HepG2 (cell line): ENCODE measurements around the gene VTN. TPM values are rescaled to one million over a fixed set of nuclear protein-coding genes. Genes with fewer than 3 reads are reported as not detected.

Source experiments
- DMTF1 ChIP-seq: sonication (generic); formaldehyde crosslinking; IDR thresholded peaks from 2 replicates; pipeline ENCODE4 v1.4.0; 2020; ENCODE audit warnings: mild to moderate bottlenecking, missing genetic modification reagents
- ETS1 ChIP-seq: sonication (generic); formaldehyde crosslinking; IDR thresholded peaks from 2 replicates; pipeline ENCODE4 v1.4.0; 2020; ENCODE audit warnings: missing genetic modification reagents
- ETV6 ChIP-seq: sonication (generic); formaldehyde crosslinking; conservative IDR thresholded peaks from 2 replicates; pipeline ENCODE4 v1.4.0; 2020; ENCODE audit warnings: missing genetic modification reagents
- FOXC1 ChIP-seq: sonication (generic); formaldehyde crosslinking; IDR thresholded peaks from 2 replicates; pipeline ENCODE4 v1.8.0; 2022; ENCODE audit warnings: mild to moderate bottlenecking, missing genetic modification reagents, borderline replicate concordance
- GATA4 ChIP-seq: sonication (generic); IDR thresholded peaks from 2 replicates; pipeline ENCODE4 v1.6.1; 2016; ENCODE audit warnings: antibody characterized with exemption, low read depth, borderline replicate concordance
- IRX3 ChIP-seq: sonication (generic); formaldehyde crosslinking; IDR thresholded peaks from 2 replicates; pipeline ENCODE4 v1.8.1; 2023; ENCODE audit warnings: mild to moderate bottlenecking, low read depth, missing genetic modification reagents, borderline replicate concordance
- NFE2 ChIP-seq: sonication (generic); formaldehyde crosslinking; IDR thresholded peaks from 2 replicates; pipeline ENCODE4 v1.4.0; 2020; ENCODE audit warnings: missing genetic modification reagents
- PATZ1 ChIP-seq: sonication (generic); formaldehyde crosslinking; IDR thresholded peaks from 2 replicates; pipeline ENCODE4 v1.4.0; 2020; ENCODE audit warnings: missing genetic modification reagents
- PBX2 ChIP-seq: IDR thresholded peaks from 2 replicates; pipeline ENCODE4 v1.6.1; 2016; ENCODE audit warnings: control low read depth
- SIX4 ChIP-seq: sonication (generic); formaldehyde crosslinking; IDR thresholded peaks from 2 replicates; pipeline ENCODE4 v1.4.0; 2020; ENCODE audit warnings: missing genetic modification reagents
- TBX2 ChIP-seq: sonication (generic); formaldehyde crosslinking; IDR thresholded peaks from 2 replicates; pipeline ENCODE4 v1.5.0; 2020; ENCODE audit warnings: missing genetic modification reagents, mild to moderate bottlenecking, borderline replicate concordance
- TCF7 ChIP-seq: sonication (generic); IDR thresholded peaks from 2 replicates; pipeline ENCODE4 v1.6.1; 2016; ENCODE audit warnings: antibody characterized with exemption, low read depth
- ZBTB34 ChIP-seq: sonication (generic); formaldehyde crosslinking; IDR thresholded peaks from 2 replicates; pipeline ENCODE4 v1.8.0; 2022; ENCODE audit warnings: mild to moderate bottlenecking, missing genetic modification reagents
- ZNF274 ChIP-seq: sonication (generic); formaldehyde crosslinking; IDR thresholded peaks from 2 replicates; pipeline ENCODE4 v1.5.1; 2020; ENCODE audit warnings: mild to moderate bottlenecking, missing genetic modification reagents
- ZNF382 ChIP-seq: sonication (generic); formaldehyde crosslinking; IDR thresholded peaks from 2 replicates; pipeline ENCODE4 v1.5.0; 2020; ENCODE audit warnings: missing genetic modification reagents, mild to moderate bottlenecking, borderline replicate concordance
- ZNF414 ChIP-seq: sonication (generic); formaldehyde crosslinking; IDR thresholded peaks from 2 replicates; pipeline ENCODE4 v1.5.0; 2020; ENCODE audit warnings: missing genetic modification reagents
- ZNF550 ChIP-seq: sonication (generic); formaldehyde crosslinking; IDR thresholded peaks from 2 replicates; pipeline ENCODE4 v1.4.0; 2020; ENCODE audit warnings: mild to moderate bottlenecking, missing genetic modification reagents, borderline replicate concordance
- ZNF672 ChIP-seq: sonication (generic); formaldehyde crosslinking; IDR thresholded peaks from 2 replicates; pipeline ENCODE4 v1.8.1; 2022; ENCODE audit warnings: missing genetic modification reagents
- ZSCAN31 ChIP-seq: sonication (generic); formaldehyde crosslinking; IDR thresholded peaks from 2 replicates; pipeline ENCODE4 v1.5.0; 2020; ENCODE audit warnings: low read depth, mild to moderate bottlenecking, missing genetic modification reagents
- polyA plus RNA-seq, 8 experiments: library from polyadenylated mRNA; depleted of rRNA in 3 of 8; stranded (reverse) in 7 of 8; unstranded in 1 of 8; fragments of >200 nt; fragmentation: Illumina TruSeq in 4 of 8; extraction: Trizol in 4 of 8; gene quantifications; 2 replicates each; pipeline versions ENCODE4 v1.2.1 to v1.2.3, GENCODE V29; 2011 to 2016; ENCODE audit warnings: low read depth in 4 of 8, missing spikeins in 1 of 8, mixed read lengths in 1 of 8; ENCODE audit not compliant: insufficient read depth in 1 of 8
- total RNA-seq, 5 experiments: library from RNA; depleted of rRNA; stranded (reverse); fragments of >200 nt; fragmentation: Illumina TruSeq; extraction: Trizol; gene quantifications; 2 replicates each; pipeline ENCODE4 v1.2.3, GENCODE V29; 2016; ENCODE audit warnings: low read depth in 1 of 5

The VTN gene
- total and polyA plus RNA-seq, 2 of the 13 experiments (the other 11 are each of a cell fraction or from before 2014, with no cell fraction given): 108 to 131 TPM

- TF ChIP-seq DMTF1 (CRISPR knock-in tag): no peak
- no peak for TF ChIP-seq ETS1 (CRISPR knock-in tag)
- 0 out of 2 replicates have a peak, but pooled peaks have one; percentile 28 for TF ChIP-seq ZNF414 (CRISPR knock-in tag)
- peak; percentile 96 for TF ChIP-seq PATZ1
- TF ChIP-seq TCF7: peak; percentile 75
- no peak; the same call in 1 of the 2 replicates for TF ChIP-seq FOXC1 (CRISPR knock-in tag)
- TF ChIP-seq ZNF274 (CRISPR knock-in tag): 0 out of 2 replicates have a peak, but pooled peaks have one; percentile 69
- TF ChIP-seq ZBTB34 (CRISPR knock-in tag): peak; percentile 92
- no peak; the same call in 1 of the 2 replicates for TF ChIP-seq ZSCAN31 (CRISPR knock-in tag)
- no peak for TF ChIP-seq IRX3
- no peak; the same call in 1 of the 2 replicates for TF ChIP-seq ETV6 (CRISPR knock-in tag)
- no peak for TF ChIP-seq NFE2 (CRISPR knock-in tag)
- TF ChIP-seq GATA4: peak; percentile 91; the same call in 1 of the 2 replicates
- no peak for TF ChIP-seq ZNF382 (CRISPR knock-in tag)
- no peak for TF ChIP-seq PBX2 (CRISPR knock-in tag)
- TF ChIP-seq TBX2 (CRISPR knock-in tag): peak; percentile 95
- TF ChIP-seq SIX4 (CRISPR knock-in tag): peak; percentile 68
- no peak for TF ChIP-seq ZNF672 (CRISPR knock-in tag)
- no peak for TF ChIP-seq ZNF550 (CRISPR knock-in tag)
These were observed at the start of gene VTN (continued) for GRCh38 chr17:28370035-28370743.
